Mammary epithelial cell (primary cell): ENCODE data around the gene VSX2.

Source experiments
- EZH2 ChIP-seq: IDR thresholded peaks from 2 replicates; pipeline ENCODE4 v1.6.1; 2012; ENCODE audit warnings: low read length, inconsistent platforms, borderline replicate concordance
- TF ChIP-seq, protein P1 (sequence below), 2 donors: IDR thresholded peaks in 1 of 2; conservative IDR thresholded peaks in 1 of 2; 2 replicates each; pipeline ENCODE4 v1.5.1; 2011 to 2012; ENCODE audit warnings: inconsistent platforms in 2 of 2, low read length in 2 of 2, mild to moderate bottlenecking in 2 of 2, control low read depth in 1 of 2, low read depth in 1 of 2; ENCODE audit not compliant: insufficient read depth in 1 of 2; ENCODE audit errors: extremely low read depth in 1 of 2

- TF ChIP-seq, protein P1, sequence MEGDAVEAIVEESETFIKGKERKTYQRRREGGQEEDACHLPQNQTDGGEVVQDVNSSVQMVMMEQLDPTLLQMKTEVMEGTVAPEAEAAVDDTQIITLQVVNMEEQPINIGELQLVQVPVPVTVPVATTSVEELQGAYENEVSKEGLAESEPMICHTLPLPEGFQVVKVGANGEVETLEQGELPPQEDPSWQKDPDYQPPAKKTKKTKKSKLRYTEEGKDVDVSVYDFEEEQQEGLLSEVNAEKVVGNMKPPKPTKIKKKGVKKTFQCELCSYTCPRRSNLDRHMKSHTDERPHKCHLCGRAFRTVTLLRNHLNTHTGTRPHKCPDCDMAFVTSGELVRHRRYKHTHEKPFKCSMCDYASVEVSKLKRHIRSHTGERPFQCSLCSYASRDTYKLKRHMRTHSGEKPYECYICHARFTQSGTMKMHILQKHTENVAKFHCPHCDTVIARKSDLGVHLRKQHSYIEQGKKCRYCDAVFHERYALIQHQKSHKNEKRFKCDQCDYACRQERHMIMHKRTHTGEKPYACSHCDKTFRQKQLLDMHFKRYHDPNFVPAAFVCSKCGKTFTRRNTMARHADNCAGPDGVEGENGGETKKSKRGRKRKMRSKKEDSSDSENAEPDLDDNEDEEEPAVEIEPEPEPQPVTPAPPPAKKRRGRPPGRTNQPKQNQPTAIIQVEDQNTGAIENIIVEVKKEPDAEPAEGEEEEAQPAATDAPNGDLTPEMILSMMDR (conservative IDR thresholded peaks at IDR 0.05 in 1 of 2, IDR thresholded peaks at IDR 0.05 in 1 of 2; ENCODE audit: extremely low read depth in 1 of 2, insufficient read depth in 1 of 2, low read depth in 1 of 2, low read length in 2 of 2) = no peak
- no peak for TF ChIP-seq EZH2
Observed at GRCh38 chr14:74249433-74250375, 10.5 kb downstream of the VSX2 start.
